Right atrium auricular region (tissue), 2 donors: Measurements from ENCODE around the gene R3HCC1L. TPM values are rescaled to one million over a fixed set of nuclear protein-coding genes. Genes with fewer than 3 reads are reported as not detected.
"Not testable (repeated sequence)": the region's sequence is repeated elsewhere in the genome, so short reads cannot be mapped to it uniquely, and the experiment has no call there.

Experiments
- DNase-seq: peaks from one replicate; pipeline ENCODE4 v3.0.0-alpha.2; 2019; ENCODE audit warnings: low spot score
- H3K27ac ChIP-seq, 2 donors: fragments of 200-600 bp; sonication (generic); 1 replicate in 1 of 2; 2 replicates in 1 of 2; pipeline ENCODE4 v1.5.1; 2016 to 2019
- H3K27me3 ChIP-seq, 2 donors: fragments of 200-600 bp; sonication (generic); one replicate each; pipeline versions ENCODE4 v1.5.1 to v1.6.0; 2017 to 2019
- H3K36me3 ChIP-seq: fragments of 200-600 bp; sonication (generic); one replicate; pipeline ENCODE4 v1.5.1; 2016
- H3K4me1 ChIP-seq, 2 donors: fragments of 200-600 bp; sonication (generic); one replicate each; pipeline versions ENCODE4 v1.5.1 to v1.6.0; 2017 to 2019
- H3K4me3 ChIP-seq, 2 donors: fragments of 200-600 bp; sonication (generic); 1 replicate in 1 of 2; 2 replicates in 1 of 2; pipeline ENCODE4 v1.5.1; 2017 to 2019; ENCODE audit warnings: mild to moderate bottlenecking in 1 of 2, moderate library complexity in 1 of 2
- H3K9me3 ChIP-seq, 2 donors: fragments of 200-600 bp; sonication (generic); one replicate each; pipeline ENCODE4 v1.5.1; 2019
- CTCF ChIP-seq, 2 donors: fragments of 200-600 bp; sonication (generic); IDR thresholded peaks; one replicate each; pipeline ENCODE4 v1.5.1; 2019; ENCODE audit warnings: antibody characterized with exemption in 2 of 2
- total RNA-seq, 2 donors: library from RNA; depleted of rRNA; stranded (reverse); fragments of >200 nt; gene quantifications; one replicate each; pipeline ENCODE4 v1.1.0, GENCODE V29; 2016

Gene R3HCC1L
- total RNA-seq, 2 donors from 2014 or later = 4.0 to 5.2 TPM

- H3K36me3 ChIP-seq = no peaks in the 10 kb centered on the region
- H3K27ac ChIP-seq = no peak overlapping the region
- no peaks in the 10 kb centered on the region for H3K9me3 ChIP-seq
- H3K27me3 ChIP-seq = no peaks in the 10 kb centered on the region
- H3K4me3 ChIP-seq = no peak overlapping the region
- no peak for DNase-seq
- TF ChIP-seq CTCF (IDR thresholded peaks at IDR 0.05) = no peak
- no peaks in the 10 kb centered on the region for H3K4me1 ChIP-seq
These were observed 19.2 kb upstream of the R3HCC1L start for GRCh38 chr10:98115031-98115787.

GRCh38 chr10:98119891-98120290, 14.6 kb upstream of the R3HCC1L start:
- Histone ChIP-seq H3K36me3 (no peaks in the 10 kb centered on the region), H3K4me1 (no peaks in the 10 kb centered on the region), H3K9me3 (peaks cover 0 to 18% of the 10 kb centered on the region in 2 donors), H3K27ac (no peak overlapping the region), H3K4me3 (no peak overlapping the region), H3K27me3 (no peaks in the 10 kb centered on the region)
- TF ChIP-seq CTCF (IDR thresholded peaks at IDR 0.05) = no peak
- no peak for DNase-seq

GRCh38 chr10:98125940-98126631, 8.4 kb upstream of the R3HCC1L start:
- H3K27me3 ChIP-seq = no peaks in the 10 kb centered on the region
- no peak overlapping the region for H3K4me3 ChIP-seq
- DNase-seq = no peak
- H3K9me3 ChIP-seq = peaks cover 0 to 18% of the 10 kb centered on the region in 2 donors
- no peaks in the 10 kb centered on the region for H3K4me1 ChIP-seq
- no peaks in the 10 kb centered on the region for H3K36me3 ChIP-seq
- H3K27ac ChIP-seq = no peak overlapping the region
- no peak for TF ChIP-seq CTCF (IDR thresholded peaks at IDR 0.05)

GRCh38 chr10:98128802-98129201, 5.7 kb upstream of the R3HCC1L start:
- TF ChIP-seq CTCF (IDR thresholded peaks at IDR 0.05) = no peak
- H3K27ac ChIP-seq = no peak overlapping the region
- no peak for DNase-seq
- H3K4me1 ChIP-seq = no peaks in the 10 kb centered on the region
- no peak overlapping the region for H3K4me3 ChIP-seq
- no peaks in the 10 kb centered on the region for H3K27me3 ChIP-seq
- H3K36me3 ChIP-seq = no peaks in the 10 kb centered on the region
- peaks cover 0 to 3% of the 10 kb centered on the region in 2 donors for H3K9me3 ChIP-seq

- Histone ChIP-seq H3K36me3 (no peaks in the 10 kb centered on the region), H3K4me1 (peaks cover 0 to 11% of the 10 kb centered on the region in 2 donors), H3K27ac (no peak overlapping the region), H3K27me3 (no peaks in the 10 kb centered on the region), H3K9me3 (peaks cover 0 to 3% of the 10 kb centered on the region in 2 donors), H3K4me3 (no peak overlapping the region)
- DNase-seq = no peak
- no peak for TF ChIP-seq CTCF (IDR thresholded peaks at IDR 0.05)
These were observed 2.8 kb upstream of the R3HCC1L start for GRCh38 chr10:98131619-98132018.

GRCh38 chr10:98133075-98133752, 1.2 kb upstream of the R3HCC1L start:
- H3K27me3 ChIP-seq, H3K9me3 ChIP-seq, H3K27ac ChIP-seq, H3K36me3 ChIP-seq, H3K4me3 ChIP-seq, DNase-seq: not testable (repeated sequence)
- H3K4me1 ChIP-seq = peaks cover 0 to 13% of the 10 kb centered on the region in 2 donors
